ENCODE results near the gene A4GALT. TPM values are rescaled to one million over a fixed set of nuclear protein-coding genes. Genes with fewer than 3 reads are reported as not detected.
A peak's percentile ranks its signal among the peaks of the same experiment; 100 is the strongest.
"Not testable (repeated sequence)": the region's sequence is repeated elsewhere in the genome, so short reads cannot be mapped to it uniquely, and the experiment has no call there.

The A4GALT gene
- total RNA-seq, 1 donor from 2014 or later = 16.9 TPM

DNA sequence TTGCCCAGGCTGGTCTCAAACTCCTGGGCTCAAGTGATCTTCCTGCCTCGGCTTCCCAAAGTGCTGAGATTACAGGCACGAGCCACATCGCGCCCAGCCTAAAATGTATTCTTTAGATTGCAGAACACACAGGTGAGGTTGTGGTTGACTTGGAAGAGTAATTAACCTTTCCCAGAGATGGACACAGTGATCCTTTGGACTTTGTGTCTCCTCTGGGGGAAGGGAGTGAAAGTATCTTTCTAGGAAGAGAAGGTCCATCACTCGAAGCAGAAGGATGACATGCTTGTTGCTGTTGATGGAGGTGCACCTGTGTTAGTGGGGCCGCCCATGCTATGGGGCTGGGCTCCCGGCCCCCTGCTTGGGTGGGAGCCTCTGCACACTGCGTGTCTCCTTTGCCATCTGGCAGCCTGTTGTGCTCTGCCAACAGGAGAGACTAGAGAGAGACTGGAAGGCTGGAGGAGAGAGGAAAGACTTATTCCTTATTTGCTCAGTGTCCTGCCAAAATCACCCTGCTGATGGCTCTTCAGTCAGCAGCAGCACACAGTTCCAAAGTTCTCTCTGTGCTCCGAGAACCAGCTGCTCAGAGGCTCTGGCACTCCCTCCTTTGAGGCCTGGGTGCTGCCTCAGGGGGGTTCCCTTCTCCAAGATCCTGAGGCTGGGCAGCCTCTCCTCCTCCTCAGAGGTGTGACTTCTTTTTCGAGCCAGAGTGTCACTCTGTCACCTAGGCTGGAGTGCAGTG is 38.4 kb downstream of the A4GALT start:
- DNase-seq (no peak), ATAC-seq (ENCODE audit: low read depth) (no peak)
- ChIA-PET CTCF (no interaction called here), POLR2A (no interaction called here)
- Mint-ChIP-seq H3K4me3 (no peak overlapping the region), H3K27ac (no peak overlapping the region), H3K9me3 (peaks cover 12% of the 10 kb centered on the region), H3K27me3 (no peaks in the 10 kb centered on the region), H3K4me1 (peaks cover 6% of the 10 kb centered on the region), H3K36me3 (ENCODE audit: low read depth) (no peaks in the 10 kb centered on the region)
- TF ChIP-seq, protein P1, sequence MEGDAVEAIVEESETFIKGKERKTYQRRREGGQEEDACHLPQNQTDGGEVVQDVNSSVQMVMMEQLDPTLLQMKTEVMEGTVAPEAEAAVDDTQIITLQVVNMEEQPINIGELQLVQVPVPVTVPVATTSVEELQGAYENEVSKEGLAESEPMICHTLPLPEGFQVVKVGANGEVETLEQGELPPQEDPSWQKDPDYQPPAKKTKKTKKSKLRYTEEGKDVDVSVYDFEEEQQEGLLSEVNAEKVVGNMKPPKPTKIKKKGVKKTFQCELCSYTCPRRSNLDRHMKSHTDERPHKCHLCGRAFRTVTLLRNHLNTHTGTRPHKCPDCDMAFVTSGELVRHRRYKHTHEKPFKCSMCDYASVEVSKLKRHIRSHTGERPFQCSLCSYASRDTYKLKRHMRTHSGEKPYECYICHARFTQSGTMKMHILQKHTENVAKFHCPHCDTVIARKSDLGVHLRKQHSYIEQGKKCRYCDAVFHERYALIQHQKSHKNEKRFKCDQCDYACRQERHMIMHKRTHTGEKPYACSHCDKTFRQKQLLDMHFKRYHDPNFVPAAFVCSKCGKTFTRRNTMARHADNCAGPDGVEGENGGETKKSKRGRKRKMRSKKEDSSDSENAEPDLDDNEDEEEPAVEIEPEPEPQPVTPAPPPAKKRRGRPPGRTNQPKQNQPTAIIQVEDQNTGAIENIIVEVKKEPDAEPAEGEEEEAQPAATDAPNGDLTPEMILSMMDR (IDR thresholded peaks at IDR 0.05) = no peak
- intact Hi-C loops (cut with micrococcal nuclease) = no loop called here

- ChIA-PET POLR2A (interaction anchor here (0.7 kb wide), 1 partner anchor 36 kb away, joined by 8 read pairs; no protein-coding TSS in a partner anchor), CTCF (no interaction called here)
- no peak for ATAC-seq (ENCODE audit: low read depth)
- no peak overlapping the region for H3K4me3 Mint-ChIP-seq
- H3K27me3 Mint-ChIP-seq = no peaks in the 10 kb centered on the region
- H3K9me3 Mint-ChIP-seq = peaks cover 12% of the 10 kb centered on the region
- no peaks in the 10 kb centered on the region for H3K36me3 Mint-ChIP-seq (ENCODE audit: low read depth)
- H3K27ac Mint-ChIP-seq = peak overlapping the region; percentile 30
- no peaks in the 10 kb centered on the region for H3K4me1 Mint-ChIP-seq
- TF ChIP-seq, protein P1 (IDR thresholded peaks at IDR 0.05) = no peak
- intact Hi-C loops (cut with micrococcal nuclease) = no loop called here
- no peak for DNase-seq
These were observed 40.0 kb downstream of the A4GALT start for GRCh38 chr22:42680648-42681047.

GRCh38 chr22:42679691-42680090 is 41.0 kb downstream of the A4GALT start:
- H3K4me1 Mint-ChIP-seq = no peaks in the 10 kb centered on the region
- H3K4me3 Mint-ChIP-seq = no peak overlapping the region
- H3K27me3 Mint-ChIP-seq = no peaks in the 10 kb centered on the region
- CTCF ChIA-PET = no interaction called here
- intact Hi-C loops (cut with micrococcal nuclease) = no loop called here
- TF ChIP-seq, protein P1 (IDR thresholded peaks at IDR 0.05) = no peak
- POLR2A ChIA-PET = interaction anchor here (0.6 kb wide), 1 partner anchor 53 kb away, joined by 10 read pairs; no protein-coding TSS in a partner anchor
- H3K27ac Mint-ChIP-seq = no peak overlapping the region
- ATAC-seq (ENCODE audit: low read depth) = no peak
- no peaks in the 10 kb centered on the region for H3K36me3 Mint-ChIP-seq (ENCODE audit: low read depth)
- DNase-seq = no peak
- H3K9me3 Mint-ChIP-seq = peaks cover 12% of the 10 kb centered on the region

- DNase-seq (no peak), ATAC-seq (ENCODE audit: low read depth) (no peak)
- TF ChIP-seq, protein P1 (IDR thresholded peaks at IDR 0.05) = no peak
- CTCF ChIA-PET = interaction anchor here (0.6 kb wide), 1 partner anchor 77 kb away, joined by 3 read pairs; no protein-coding TSS in a partner anchor
- Mint-ChIP-seq H3K9me3 (peaks cover 12% of the 10 kb centered on the region), H3K4me3 (no peak overlapping the region), H3K27ac (no peak overlapping the region), H3K27me3 (no peaks in the 10 kb centered on the region), H3K36me3 (ENCODE audit: low read depth) (no peaks in the 10 kb centered on the region), H3K4me1 (no peaks in the 10 kb centered on the region)
- POLR2A ChIA-PET = interaction anchor here (0.6 kb wide), 1 partner anchor 16 kb away, joined by 3 read pairs; no protein-coding TSS in a partner anchor
- intact Hi-C loops (cut with micrococcal nuclease) = no loop called here
These were observed 41.8 kb downstream of the A4GALT start for GRCh38 chr22:42678894-42679293.

- DNase-seq; H3K4me3 Mint-ChIP-seq; intact Hi-C loops (cut with micrococcal nuclease); ATAC-seq (ENCODE audit: low read depth); CTCF ChIA-PET; H3K27ac Mint-ChIP-seq; H3K4me1 Mint-ChIP-seq; H3K27me3 Mint-ChIP-seq; H3K36me3 Mint-ChIP-seq (ENCODE audit: low read depth); POLR2A ChIA-PET: not testable (repeated sequence)
- peaks cover 12% of the 10 kb centered on the region for H3K9me3 Mint-ChIP-seq
These were observed 42.7 kb downstream of the A4GALT start for GRCh38 chr22:42677936-42678335.

Data from activated B cell treated with CpG ODN at 0.5 μM for 24 hours (primary cell).